Activated CD8-positive, alpha-beta memory T cell treated with anti-CD3 and anti-CD28 coated beads, Interleukin-2, amount 50 U/mL, for 4 hours (primary cell): ENCODE results near the gene CAMTA1.
"Not testable (repeated sequence)": the region's sequence is repeated elsewhere in the genome, so short reads cannot be mapped to it uniquely, and the experiment has no call there.

Source experiments
- DNase-seq: peaks from one replicate; pipeline ENCODE4 v3.0.0-alpha.2; 2020

CAMTA1 gene

DNA sequence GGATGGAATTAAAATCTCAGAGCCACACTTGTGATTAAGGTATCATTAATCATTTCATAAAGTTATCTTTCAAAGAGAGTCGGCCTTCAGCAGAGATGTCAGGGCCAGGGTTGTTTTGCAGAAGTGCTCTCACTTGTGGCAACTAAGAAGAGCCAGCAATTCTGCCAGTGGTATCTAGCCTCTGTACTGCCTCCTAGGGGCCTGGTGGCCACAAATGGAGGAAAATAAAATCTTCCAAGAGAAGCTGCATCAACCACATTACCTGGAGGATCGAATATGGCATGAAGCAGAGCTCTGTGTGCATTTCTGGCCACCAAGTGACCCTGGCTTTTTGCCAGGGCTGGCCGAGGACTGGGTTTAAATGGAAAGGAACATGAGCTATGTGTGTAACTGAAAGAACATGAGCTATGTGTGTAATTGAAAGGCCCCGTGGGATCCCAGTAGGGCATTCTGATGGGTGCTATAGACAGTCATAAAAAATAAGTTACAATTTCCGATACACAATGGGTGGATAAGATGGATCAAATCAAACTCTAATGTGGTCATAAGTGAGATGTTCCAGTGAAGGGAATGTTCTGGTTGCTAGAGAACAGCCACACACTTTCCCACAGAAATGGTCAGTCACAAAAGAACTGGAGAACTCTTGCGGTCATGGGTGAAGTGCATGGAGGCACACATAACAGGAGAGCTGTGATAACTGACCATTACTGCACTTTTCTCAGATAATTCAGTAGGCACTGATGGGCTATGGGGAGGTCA is 335.8 kb downstream of the CAMTA1 start:
- DNase-seq: no peak

DNA sequence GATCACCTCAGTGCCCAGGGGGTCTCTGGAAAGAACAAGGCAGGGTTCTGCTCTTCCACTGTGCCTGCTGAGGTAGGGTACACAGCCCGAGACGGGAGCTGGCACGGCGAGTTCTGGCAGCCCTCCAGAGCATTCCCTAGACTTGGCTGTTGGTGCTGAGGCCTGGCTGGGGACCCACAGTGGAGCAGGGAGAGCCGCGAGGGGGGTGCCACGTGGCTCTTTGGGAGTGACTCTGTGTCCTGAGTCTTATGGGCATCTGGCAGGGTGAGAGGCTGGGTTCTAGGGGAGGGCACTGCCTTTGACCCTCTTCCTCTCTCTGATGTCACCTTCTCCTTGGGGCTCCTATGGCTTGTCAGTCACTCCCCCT is 336.4 kb downstream of the CAMTA1 start:
- no peak for DNase-seq

DNA sequence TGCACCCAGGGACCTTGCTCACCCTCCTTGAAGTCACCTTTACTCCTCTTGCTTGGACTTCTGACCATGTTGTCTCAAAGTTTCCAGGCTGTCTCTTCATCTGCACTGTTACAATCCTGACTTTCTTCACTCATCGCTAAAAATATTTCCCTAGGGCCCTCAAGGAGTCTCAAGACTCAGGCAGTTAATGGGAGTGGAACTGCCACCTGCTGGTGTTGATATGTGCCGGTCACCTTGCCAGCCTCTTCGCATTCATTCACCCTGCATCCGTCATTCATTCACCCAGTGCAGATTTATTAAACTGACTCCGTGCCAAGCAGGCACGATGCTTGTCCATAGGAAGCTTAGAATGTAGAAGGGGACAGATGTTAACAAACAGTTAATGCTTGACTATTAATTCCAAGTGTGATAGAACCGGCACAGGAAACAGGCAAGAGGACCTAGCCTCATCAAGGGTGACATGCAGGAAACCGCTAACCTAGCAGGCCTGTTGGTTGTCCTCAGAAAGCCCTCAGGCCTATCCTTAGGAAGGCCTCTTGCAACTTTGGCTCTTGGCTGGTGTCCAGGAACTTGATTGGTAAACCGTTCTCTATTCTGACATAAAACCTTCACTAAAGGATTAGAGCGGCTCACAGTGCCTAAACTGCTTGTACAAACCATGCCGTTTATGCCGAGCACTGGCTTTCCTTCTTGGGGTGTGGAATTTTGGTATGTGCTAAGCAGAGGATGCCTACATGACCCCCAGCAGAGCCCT is 342.2 kb downstream of the CAMTA1 start:
- no peak for DNase-seq

DNA sequence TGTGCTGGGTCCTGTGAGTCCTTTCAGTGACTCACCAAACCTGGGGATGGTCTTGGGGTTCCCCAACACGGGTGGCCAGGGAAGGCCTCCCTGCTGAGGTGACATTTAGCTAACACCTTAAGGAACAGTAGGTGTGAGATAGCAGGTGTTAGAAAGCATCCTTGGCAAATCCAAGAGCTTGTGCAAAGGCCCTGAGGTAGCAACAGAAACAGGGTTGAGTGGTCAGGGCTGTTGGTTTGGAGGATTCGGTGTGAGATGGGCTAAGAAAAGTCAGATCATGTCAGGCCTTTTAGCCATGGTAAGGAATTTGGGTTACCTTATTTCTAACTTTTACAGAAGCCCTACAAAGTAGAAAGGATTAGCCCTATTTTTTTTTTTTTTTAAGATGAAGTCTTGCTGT is 343.0 kb downstream of the CAMTA1 start:
- no peak for DNase-seq

DNA sequence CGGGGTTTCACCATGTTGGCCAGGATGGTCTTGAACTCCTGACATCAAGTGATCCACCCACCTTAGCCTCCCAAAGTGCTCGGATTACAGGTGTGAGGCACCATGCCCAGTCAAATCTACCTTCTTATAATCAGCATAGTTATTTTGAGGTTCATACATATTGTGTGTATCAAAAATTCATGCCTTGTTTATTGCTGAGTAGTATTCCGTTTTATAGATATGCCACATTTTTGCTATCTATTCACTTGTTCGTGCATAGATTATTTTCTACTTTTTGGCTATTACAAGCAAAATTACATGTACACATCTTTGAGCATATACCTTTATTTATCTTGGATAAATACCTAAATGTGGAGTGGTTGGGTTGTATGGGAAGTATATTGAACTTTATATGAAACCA is 344.9 kb downstream of the CAMTA1 start:
- DNase-seq: no peak

DNA sequence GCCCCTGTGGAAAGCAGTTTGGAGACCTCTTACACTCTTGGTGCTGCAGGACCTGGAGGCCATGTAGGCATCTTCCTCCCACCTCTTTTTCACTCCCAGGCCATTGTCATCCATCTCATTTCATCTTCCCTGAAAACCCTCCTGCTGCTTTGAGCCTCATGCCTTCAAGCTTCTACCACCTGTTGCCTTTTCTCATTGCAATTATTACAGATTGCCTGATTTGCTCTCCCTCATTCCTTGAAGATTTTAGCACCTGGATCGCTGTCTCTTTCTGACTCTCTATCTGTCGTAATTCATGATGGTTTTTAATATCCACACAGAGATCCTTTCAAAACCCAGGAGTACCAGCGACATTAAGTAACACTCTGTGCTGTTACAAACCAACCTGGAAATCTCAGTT is 350.2 kb downstream of the CAMTA1 start:
- no peak for DNase-seq

DNA sequence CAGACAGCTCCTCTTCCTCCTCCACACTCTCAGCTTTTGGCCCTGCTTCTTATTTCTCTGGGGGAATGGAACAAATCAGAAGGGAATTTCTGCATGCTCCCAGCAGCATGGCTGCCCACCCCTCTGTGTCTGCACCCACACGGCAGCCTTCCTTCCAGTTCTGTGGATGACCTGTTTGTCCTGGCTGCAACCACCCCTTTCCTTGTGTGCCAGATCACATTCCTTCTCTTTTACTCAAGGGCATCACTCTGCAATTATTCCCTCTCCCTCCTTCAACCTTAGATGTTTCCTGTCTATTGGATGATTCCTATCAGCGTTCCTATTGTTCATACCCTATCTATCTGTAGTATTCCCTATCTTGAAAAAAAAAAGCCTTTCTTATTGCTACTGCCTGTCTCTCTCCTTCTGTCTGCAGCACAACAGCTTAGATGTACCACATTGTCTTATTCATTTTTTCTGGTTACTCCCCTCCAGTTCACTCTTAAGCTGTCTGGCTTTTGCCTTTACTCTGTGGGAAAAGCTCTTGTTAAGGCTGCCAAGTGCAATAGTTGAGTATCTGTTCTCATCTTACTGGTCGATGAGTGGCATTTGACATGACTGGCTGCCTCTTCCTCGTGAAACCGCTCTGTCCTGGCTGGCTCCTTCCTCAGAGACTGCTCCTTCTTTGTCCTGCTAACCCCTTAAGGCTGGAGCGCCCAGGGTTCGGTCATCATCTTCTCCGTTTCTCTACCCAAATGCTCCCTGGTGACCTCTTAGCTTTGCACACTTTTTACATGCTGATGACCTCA is 351.1 kb downstream of the CAMTA1 start:
- DNase-seq: no peak

DNA sequence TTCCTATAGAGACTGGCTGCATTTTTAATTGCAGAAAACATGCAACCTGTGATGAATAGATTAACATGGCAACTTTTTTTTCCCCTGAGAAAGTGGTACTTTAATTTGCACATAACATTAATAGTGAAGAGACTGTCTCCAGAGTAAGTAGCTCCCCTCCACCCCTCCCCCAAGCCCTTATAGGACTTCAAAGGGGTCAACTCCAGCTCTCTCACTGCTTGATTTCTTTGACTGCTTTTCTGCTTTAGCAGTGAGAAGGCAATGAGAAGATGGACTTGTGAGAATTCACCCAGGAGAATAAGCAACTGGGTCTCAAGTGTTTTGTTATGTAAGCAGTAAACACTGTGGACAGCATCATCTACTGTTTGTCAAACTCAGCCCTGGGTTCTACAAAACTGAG is 355.0 kb downstream of the CAMTA1 start:
- no peak for DNase-seq

DNA sequence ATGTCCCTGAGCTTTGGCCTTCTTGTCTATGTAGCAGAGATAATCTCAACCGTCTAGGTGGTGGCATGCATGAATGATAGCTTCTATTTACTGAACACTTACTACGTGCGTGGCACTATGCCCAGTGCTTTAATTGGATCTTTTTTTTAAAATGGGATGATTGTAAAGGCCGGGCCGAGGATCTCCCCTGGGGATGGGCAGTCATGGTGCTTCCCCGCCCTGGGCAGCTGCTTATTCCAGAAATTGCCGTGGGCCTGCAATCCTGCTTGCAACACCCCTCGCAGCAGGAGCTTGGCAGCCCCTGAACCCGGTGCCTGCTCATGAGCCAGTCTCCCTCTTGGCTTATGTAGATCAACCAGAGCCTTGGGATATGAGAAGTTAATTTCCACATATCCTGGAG is 360.7 kb downstream of the CAMTA1 start:
- no peak for DNase-seq

DNA sequence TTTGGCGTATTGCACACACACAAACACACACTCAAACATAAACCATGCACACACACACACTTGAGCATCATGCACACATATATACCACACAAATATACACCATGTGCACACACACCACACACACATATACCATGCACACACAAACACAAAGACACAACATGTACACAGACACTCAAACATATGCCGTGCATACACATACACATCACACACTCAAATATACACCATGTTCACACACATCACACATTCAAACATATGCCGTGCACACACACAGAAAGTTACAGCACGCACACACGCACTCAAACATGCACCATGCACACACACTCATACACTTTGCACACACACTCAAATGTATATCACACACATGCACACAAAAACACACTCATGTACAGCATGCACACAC is 361.5 kb downstream of the CAMTA1 start:
- no peak for DNase-seq

DNA sequence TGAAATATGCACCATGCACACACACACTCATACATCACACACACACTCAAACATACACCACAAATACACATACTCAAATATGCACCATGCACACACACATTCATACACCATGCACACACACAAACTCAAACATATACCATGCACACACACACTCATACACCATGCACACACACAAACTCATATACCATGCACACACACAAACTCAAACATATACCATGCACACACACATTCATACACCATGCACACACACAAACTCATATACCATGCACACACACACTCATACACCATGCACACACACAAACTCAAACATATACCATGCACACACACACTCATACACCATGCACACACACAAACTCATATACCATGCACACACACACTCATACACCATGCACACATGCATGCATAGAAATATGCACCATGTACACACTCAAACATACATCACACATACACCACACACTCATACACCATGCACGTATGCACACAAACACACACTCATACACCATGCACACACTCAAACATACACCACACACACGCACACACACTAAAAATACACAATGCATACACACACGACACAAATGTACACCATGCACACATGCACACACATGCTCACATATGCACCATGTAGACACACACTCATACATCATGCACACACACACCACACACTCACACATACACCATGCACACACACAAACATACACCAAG is 362.5 kb downstream of the CAMTA1 start:
- DNase-seq: not testable (repeated sequence)

DNA sequence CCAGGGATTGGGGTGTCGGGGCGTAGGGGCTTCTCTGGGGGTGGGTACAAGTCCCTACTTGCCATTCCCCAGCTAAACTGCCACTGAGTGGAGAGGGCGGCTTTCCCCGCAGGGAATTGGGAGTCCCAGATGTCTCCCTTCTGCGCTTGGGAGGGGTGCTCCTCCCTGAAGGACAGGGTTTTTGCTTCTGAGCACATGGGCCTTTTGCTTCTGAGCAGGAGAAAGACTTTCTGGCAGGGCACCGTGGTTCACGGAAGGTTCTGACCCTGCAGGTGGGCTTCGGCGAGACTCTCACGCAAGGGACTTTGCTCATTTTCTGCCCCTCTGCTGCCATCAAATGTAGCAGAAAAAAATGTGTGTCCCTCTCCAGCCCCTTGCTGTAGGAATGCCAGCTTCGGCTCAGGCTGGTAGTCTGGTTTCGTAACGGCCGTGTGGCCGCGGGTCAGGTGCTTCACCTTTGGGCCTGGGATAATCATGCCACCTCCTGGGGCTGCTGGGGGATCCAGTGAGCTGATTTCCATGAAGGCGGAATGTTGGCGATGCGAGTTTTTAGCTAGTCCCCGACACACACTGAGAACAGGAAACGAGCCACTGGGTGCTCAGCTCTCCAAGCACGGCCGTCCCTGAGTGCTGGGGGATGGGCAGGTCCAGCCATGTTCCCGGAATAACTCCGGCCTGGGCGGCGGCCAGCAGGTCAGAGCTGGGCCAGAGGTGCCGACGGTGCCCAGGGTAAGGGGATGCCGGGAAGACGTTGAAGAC is 364.0 kb downstream of the CAMTA1 start:
- DNase-seq: no peak

DNA sequence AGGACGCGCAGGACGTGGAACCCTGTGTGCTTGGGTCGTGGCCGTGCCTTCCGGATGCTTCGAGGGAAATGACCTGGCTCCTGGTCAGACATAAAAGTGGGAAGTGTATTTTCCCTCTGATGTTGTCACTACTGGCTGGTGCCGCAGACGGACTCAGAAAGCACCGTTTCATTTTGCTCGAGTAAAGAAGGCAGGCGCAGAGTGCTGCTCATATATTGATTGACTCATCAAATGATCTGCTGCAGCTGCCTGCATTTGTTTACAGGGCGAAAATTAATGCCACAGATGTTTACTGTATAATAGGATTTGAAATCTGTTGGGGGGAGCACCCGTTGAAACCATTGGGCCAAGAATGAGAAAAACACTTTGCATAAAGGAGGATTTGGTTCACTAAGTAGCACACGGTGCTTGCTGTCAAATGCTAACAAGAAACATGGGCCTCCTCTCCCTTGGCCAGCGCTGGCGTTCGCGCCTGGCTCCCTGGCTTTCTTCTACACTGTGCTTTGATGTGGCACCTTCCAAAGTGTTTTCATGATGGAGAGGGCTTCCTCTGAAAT is 365.5 kb downstream of the CAMTA1 start:
- no peak for DNase-seq

DNA sequence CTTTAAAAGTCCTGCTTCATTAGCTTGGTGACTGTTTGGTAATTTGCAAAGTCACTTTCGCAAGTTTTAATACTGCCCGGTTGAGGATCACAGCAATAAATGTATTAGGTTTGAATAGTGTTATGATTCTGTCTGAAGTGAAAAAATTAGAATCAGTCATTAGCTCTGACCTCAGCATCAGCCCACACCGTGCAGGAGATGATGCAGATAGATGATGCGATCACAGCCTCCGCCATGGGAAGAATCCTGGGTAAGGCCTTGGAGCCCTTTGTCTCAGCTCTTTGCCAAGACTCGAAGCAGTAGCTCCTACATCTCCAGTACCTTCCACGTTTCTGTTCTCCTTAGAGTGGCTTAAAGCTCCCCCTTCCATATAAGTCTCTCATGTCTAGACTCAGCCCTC is 366.7 kb downstream of the CAMTA1 start:
- no peak for DNase-seq

DNA sequence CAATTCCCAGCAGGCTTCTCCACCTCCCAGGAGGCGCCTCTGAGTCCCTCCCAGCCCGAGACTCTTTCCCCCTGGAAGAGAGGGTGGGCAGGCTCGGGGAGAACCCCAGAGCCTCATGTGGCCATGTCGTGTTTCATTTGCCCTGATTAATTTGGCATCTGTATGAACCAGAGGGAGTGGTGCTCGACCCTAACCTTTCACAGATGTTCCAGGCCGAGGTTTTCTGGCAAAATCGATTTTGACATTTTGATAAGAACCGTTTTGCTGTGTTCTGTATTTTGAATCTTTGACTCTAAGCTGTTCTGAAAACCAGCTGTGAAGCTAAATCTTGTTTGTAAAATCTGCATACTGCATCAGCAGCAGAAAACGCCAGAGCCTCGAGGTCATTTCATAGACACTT is 367.4 kb downstream of the CAMTA1 start:
- no peak for DNase-seq

DNA sequence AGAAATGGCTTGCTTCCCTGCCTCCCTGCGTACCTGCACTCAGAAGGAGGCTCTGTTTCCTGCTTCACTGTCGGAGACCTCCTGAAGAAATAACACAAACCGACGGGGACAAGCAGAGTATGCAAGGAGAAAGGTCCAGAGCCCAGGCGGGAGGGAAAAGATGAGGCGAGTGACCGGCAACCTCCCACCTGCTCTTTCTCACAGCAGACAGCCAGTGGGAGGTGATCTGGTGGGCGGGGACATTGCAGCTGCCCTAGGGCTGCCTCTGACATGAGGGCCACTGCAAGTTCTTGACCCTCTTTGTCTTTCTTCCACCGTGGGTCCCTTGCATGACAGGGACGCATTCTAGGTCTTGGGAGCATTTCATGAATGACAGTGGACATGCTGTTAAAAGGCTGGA is 368.2 kb downstream of the CAMTA1 start:
- no peak for DNase-seq

DNA sequence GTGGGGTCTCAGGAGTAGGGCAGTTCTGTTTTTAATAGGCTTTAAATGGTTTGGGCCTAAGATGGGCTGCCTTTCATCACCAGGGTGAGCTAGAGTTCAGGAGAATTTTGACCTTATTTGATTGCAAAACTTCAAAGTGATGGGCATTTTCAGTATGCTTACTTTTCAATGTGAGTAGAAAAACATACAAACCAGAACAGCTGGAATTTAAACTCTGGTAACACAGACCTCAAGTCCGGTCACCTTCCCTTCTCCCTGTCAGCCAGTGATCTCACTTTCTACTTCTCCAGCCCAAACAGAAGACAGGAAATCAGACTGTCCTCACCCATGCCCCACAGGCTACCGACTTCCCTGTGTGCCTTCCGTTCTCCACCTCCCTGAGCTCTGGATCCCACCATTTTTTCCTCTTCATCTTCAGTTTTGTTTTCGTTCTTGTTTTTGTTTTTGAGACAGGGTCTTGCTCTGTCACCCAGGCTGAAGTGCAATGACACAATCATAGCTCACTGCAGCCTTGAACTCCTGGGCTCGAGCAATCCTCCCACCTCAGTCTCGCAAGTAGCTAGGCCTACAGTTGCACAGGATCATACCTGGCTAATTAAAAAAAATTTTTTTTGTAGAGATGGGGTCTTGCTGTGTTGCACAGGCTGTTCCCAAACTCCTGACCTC is 374.0 kb downstream of the CAMTA1 start:
- no peak for DNase-seq

DNA sequence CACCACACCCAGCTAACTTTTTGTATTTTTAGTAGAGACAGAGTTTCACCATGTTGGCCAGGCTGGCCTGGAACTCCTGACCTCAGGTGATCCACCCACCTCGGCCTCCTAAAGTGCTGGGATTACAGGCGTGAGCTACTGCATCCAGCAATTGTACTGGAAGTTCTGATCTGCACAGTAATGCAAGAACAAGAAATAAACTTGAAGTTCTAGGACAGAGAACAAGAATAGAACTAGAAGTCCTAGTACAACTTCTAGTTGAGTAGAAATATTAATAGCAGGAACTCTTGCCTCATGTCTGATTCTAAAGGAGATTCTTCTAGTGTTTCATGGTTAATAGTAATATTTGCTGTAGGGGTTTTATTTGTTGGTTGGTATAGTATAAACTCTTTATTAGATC is 383.3 kb downstream of the CAMTA1 start:
- not testable (repeated sequence) for DNase-seq

DNA sequence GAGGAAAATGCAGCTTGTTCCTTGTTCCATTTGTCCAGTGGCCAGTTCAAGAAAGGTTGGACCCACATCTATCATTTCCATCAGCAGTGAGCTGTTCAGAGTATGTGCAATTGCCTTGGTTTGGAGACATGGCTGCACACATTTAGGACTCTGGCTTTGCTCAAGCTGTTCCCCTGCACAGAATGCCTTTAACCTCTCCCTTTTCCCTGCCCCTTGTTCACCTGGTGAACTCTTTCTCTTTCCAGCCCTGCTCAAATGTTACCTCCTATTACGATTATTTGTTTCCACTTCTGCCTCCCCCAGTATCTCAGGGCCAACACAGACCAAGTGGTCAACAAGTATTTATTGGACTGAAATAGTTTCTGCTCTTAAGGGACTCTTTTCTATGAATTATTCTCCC is 385.9 kb downstream of the CAMTA1 start:
- DNase-seq: no peak

DNA sequence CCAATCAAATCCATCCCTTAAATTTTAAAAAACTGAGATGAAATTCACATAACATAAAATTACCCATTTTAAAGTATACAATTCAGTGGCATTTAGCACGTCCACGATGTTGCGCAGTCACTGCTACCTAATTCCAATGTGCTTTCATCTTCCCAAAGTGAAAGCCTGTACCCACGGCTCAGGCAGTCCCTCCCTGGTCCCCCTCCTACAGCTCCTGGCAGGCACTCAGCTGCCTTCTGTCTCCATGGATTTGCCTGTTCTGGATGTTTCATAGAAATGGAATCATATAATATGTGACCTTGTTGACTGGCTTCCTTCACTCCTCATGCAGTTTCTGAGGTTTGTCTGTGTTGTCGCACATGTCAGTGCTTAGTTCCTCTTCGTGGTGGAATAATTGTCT is 386.3 kb downstream of the CAMTA1 start:
- DNase-seq: no peak

DNA sequence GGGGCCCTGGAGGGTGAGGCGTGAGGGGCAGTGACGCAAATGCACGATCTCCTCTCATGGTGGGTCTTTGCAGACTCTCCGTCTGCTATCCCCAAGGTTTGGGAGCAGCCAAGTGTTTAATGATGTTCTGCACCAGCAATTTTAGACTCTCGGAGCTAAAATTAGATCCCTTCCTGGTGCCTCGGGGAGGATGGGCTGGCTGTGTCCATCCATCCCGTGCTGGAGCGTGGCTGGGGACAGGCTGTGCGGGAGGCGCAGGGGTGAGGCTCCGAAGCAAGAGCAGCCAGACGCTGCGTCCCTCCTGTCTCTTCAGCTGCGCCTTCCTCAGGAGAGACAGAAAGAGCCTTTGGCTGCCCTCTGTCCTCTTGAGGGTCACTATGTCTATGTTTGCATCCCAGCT is 387.6 kb downstream of the CAMTA1 start:
- DNase-seq: no peak

DNA sequence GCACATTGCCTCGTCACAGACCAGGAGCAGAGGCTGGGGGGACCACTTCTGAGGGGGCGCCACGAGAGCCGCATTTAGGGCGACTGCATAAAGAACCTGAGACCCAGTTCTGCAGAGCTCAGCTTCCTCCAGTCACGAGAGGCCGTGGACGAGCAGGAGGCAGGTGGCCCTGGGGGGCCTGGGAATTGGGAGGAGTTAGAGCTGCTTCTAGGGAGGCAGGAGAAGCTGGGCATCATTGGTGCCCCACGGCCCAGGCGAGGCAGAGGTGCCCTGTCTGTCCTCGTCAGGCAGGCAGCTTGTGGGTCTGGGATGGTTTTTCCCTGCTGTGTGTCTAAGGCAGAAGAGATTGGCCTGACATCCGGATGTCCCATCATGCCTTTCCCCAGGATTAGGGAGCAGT is 389.3 kb downstream of the CAMTA1 start:
- DNase-seq: no peak
